ENCODE data around the gene NEUROD4. TPM values are rescaled to one million over a fixed set of nuclear protein-coding genes. Genes with fewer than 3 reads are reported as not detected.

NEUROD4 gene
- total RNA-seq, 1 donor from 2014 or later = 1.8 TPM

DNA sequence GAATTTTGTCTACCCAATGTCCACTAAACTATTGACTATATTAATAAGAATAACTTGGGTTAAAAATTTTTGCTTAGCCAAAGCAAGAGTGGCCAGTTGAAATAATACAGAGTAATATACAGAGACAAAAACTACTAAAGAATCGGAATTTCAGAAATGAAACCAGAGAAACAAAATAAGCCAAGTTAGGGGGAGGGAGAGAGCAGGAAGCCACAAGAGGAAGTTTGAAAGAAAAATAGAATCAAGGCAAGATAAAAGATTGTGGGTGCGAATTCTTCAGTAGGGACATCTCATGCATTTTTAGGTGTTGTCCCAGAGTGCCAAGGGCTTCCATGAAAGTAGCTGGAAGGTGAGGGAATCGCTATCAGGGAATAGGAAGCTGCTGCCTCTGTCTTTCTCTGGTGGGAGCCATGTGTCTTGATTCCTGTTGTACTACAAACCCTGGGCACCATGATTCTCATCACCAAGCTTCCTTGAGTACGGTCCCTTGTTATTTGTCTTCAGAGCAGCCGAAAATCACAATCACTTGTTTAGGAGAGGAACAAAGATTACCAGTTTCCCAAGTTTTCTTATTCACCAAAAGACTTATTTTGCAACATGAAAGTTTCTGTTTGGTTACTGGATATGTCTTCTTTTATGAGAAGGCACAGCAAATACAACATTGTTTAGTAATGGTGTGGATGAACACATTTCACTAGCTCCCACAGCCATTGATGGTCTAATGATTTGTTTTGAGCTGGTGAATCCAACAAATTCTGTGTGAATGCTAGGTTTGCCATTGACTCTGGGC is 16.7 kb downstream of the NEUROD4 start:
- Histone ChIP-seq H3K4me1 (peaks cover 24% of the 10 kb centered on the region), H3K4me3 (no peak overlapping the region), H3K9ac (no peak overlapping the region), H3K27me3 (no peaks in the 10 kb centered on the region), H2AFZ (replicated peaks) (no peak overlapping the region), H3K79me2 (ENCODE audit: low read depth) (no peaks in the 10 kb centered on the region), H3K9me3 (ENCODE audit: low read depth) (no peaks in the 10 kb centered on the region), H3K36me3 (no peaks in the 10 kb centered on the region), H3K27ac (no peak overlapping the region), H3F3A (ENCODE audit: low read depth) (no peaks in the 10 kb centered on the region), H4K20me1 (ENCODE audit: low read depth) (no peaks in the 10 kb centered on the region), H3K4me2 (no peak overlapping the region)
- H3K27me3 Mint-ChIP-seq (ENCODE audit: insufficient read depth, low read depth) = no peaks in the 10 kb centered on the region
- H3K4me3 Mint-ChIP-seq = no peak overlapping the region
- no peaks in the 10 kb centered on the region for H3K36me3 Mint-ChIP-seq
- no peaks in the 10 kb centered on the region for H3K9me3 Mint-ChIP-seq
- no peak for TF ChIP-seq EZH2 (IDR thresholded peaks at IDR 0.05)
- TF ChIP-seq, protein P1, sequence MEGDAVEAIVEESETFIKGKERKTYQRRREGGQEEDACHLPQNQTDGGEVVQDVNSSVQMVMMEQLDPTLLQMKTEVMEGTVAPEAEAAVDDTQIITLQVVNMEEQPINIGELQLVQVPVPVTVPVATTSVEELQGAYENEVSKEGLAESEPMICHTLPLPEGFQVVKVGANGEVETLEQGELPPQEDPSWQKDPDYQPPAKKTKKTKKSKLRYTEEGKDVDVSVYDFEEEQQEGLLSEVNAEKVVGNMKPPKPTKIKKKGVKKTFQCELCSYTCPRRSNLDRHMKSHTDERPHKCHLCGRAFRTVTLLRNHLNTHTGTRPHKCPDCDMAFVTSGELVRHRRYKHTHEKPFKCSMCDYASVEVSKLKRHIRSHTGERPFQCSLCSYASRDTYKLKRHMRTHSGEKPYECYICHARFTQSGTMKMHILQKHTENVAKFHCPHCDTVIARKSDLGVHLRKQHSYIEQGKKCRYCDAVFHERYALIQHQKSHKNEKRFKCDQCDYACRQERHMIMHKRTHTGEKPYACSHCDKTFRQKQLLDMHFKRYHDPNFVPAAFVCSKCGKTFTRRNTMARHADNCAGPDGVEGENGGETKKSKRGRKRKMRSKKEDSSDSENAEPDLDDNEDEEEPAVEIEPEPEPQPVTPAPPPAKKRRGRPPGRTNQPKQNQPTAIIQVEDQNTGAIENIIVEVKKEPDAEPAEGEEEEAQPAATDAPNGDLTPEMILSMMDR (IDR thresholded peaks at IDR 0.05) = no peak
- TF ChIP-seq EZH2phosphoT487 (IDR thresholded peaks at IDR 0.05) = no peak
- no peak overlapping the region for H3K27ac Mint-ChIP-seq
- no peak for DNase-seq (ENCODE audit: low spot score)
- peaks cover 34% of the 10 kb centered on the region for H3K4me1 Mint-ChIP-seq

DNA sequence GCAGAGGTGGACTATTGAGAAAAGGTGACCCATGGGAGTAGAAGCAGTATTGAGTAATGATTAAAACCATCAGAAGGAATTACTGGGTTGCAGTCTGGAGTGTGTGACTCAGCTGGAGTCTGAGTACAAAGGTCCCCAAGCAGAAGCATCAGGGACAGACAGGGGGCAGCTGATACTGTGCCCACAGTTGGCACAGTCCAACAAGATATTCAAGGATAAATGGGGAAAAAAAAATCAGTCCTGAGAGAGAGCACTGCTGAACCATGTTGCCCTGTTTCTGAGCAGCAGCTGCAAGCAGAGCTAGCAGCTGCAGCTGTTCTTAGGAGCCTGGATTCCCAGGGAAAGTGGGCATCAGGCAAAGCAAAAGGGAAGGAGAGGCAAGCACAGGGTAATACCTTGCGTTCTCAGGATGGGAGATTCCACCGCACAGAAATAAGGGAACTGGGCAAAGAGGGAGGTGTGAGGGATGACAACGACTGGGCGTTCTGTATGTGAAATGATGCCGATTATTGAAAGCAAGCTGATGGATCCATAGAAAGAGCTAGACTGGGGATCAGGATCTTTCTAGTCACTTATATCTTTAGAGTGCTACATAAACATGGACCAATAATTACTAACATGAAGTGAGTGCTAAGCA is 17.7 kb downstream of the NEUROD4 start:
- peak overlapping the region; percentile 78 for H3K27ac Mint-ChIP-seq
- no peaks in the 10 kb centered on the region for H3K27me3 ChIP-seq
- H3K36me3 Mint-ChIP-seq = no peaks in the 10 kb centered on the region
- H3K4me2 ChIP-seq = no peak overlapping the region
- H3K27ac ChIP-seq = no peak overlapping the region
- no peak for DNase-seq (ENCODE audit: low spot score)
- no peaks in the 10 kb centered on the region for H3K9me3 Mint-ChIP-seq
- H3K9ac ChIP-seq = no peak overlapping the region
- H3F3A ChIP-seq (ENCODE audit: low read depth) = no peaks in the 10 kb centered on the region
- H3K36me3 ChIP-seq = no peaks in the 10 kb centered on the region
- H3K27me3 Mint-ChIP-seq (ENCODE audit: insufficient read depth, low read depth) = no peaks in the 10 kb centered on the region
- no peaks in the 10 kb centered on the region for H3K9me3 ChIP-seq (ENCODE audit: low read depth)
- no peak for TF ChIP-seq EZH2 (IDR thresholded peaks at IDR 0.05)
- TF ChIP-seq EZH2phosphoT487 (IDR thresholded peaks at IDR 0.05) = no peak
- TF ChIP-seq, protein P1 (IDR thresholded peaks at IDR 0.05) = no peak
- no peaks in the 10 kb centered on the region for H3K79me2 ChIP-seq (ENCODE audit: low read depth)
- no peak overlapping the region for H3K4me3 ChIP-seq
- no peak overlapping the region for H2AFZ ChIP-seq (replicated peaks)
- H3K4me1 Mint-ChIP-seq = peaks cover 37% of the 10 kb centered on the region
- H3K4me3 Mint-ChIP-seq = no peak overlapping the region
- H4K20me1 ChIP-seq (ENCODE audit: low read depth) = no peaks in the 10 kb centered on the region
- peaks cover 34% of the 10 kb centered on the region for H3K4me1 ChIP-seq

DNA sequence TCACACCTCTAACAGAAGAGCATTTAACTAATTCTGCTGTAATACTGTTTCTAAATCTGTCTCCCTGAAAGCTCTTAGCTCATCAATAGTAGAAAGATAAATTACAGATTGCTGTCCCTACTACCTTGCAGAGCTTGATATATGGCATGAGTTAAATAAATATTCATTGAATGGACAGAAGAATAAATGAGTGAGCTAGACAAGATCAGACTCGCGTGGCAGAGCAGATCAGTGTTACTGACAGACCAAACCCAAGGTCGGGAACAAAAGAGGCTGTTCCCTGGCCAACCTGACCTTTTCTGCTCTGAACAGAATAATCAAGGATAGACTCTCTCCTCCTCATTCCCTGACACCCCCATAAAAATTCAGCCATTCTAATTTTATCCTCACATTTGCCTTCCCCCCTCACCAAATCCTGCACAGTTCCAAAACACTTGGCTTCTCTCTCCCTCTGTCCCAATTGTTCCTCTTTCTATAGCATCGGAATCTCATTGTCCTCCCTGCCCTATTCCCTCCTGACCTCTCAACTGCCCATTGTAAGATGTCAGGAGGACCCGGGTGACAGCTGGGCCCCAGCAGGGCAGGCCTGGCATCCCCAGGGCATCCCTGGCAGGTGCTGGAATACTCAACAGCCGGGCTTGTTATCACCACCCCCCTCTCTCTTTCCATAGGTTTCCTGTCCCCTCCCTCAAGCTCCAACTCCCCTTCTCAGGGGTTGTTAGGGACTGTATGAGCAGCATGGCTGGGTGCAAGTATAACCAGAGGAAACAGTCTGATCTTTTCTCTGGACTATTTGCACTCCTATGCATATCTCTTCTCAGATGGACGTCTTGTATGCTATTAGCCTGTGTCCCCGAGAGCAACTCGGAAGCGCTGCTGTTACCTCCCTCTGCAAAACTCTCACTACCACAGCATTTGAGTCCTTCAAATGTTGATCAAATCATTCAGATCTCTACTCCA is 19.9 kb downstream of the NEUROD4 start:
- peak overlapping the region; percentile 22 for H3K27ac Mint-ChIP-seq

More for the DNA sequence above, 19.9 kb downstream of the NEUROD4 start:
- no peaks in the 10 kb centered on the region for H3K36me3 ChIP-seq
- H3K27me3 ChIP-seq = no peaks in the 10 kb centered on the region
- H3K4me3 Mint-ChIP-seq = peak overlapping the region; percentile 3
- H2AFZ ChIP-seq (replicated peaks) = no peak overlapping the region
- no peaks in the 10 kb centered on the region for H3K36me3 Mint-ChIP-seq
- H3K27me3 Mint-ChIP-seq (ENCODE audit: insufficient read depth, low read depth) = peaks cover 1% of the 10 kb centered on the region
- TF ChIP-seq, protein P1 (IDR thresholded peaks at IDR 0.05) = no peak
- no peak for TF ChIP-seq EZH2phosphoT487 (IDR thresholded peaks at IDR 0.05)
- no peak for TF ChIP-seq EZH2 (IDR thresholded peaks at IDR 0.05)
- peak; percentile 72 for DNase-seq (ENCODE audit: low spot score)
- H3K79me2 ChIP-seq (ENCODE audit: low read depth) = no peaks in the 10 kb centered on the region
- no peaks in the 10 kb centered on the region for H3K9me3 ChIP-seq (ENCODE audit: low read depth)
- peaks cover 36% of the 10 kb centered on the region for H3K4me1 ChIP-seq
- no peak overlapping the region for H3K27ac ChIP-seq
- no peaks in the 10 kb centered on the region for H4K20me1 ChIP-seq (ENCODE audit: low read depth)
- no peak overlapping the region for H3K9ac ChIP-seq
- H3K9me3 Mint-ChIP-seq = no peaks in the 10 kb centered on the region
- H3F3A ChIP-seq (ENCODE audit: low read depth) = no peaks in the 10 kb centered on the region
- peaks cover 43% of the 10 kb centered on the region for H3K4me1 Mint-ChIP-seq
- H3K4me3 ChIP-seq = peak overlapping the region; percentile 16
- peak overlapping the region; percentile 67 for H3K4me2 ChIP-seq

Data from neural progenitor cell (in vitro differentiated cells).